ENCODE measurements around the gene DHX8.

GRCh38 chr17:43449470-43450248, 34.1 kb upstream of the DHX8 start:
- TF ChIP-seq CTCF (IDR thresholded peaks at IDR 0.05) (no peak), EZH2 (IDR thresholded peaks at IDR 0.05) (no peak)

Measured in neural progenitor cell (in vitro differentiated cells).